Neuron (in vitro differentiated cells): ENCODE measurements around the gene IRF5.
"Not testable (repeated sequence)": the region's sequence is repeated elsewhere in the genome, so short reads cannot be mapped to it uniquely, and the experiment has no call there.

Experiments
- H2AFZ ChIP-seq: one replicate; pipeline ENCODE4 v1.6.1; 2013; ENCODE audit warnings: low read depth, mild to moderate bottlenecking, inconsistent platforms, low read length, moderate library complexity
- H3K27me3 ChIP-seq: one replicate; pipeline ENCODE4 v1.6.1; 2013; ENCODE audit warnings: low read length; ENCODE audit not compliant: insufficient read depth
- H3K36me3 ChIP-seq: one replicate; pipeline ENCODE4 v1.6.1; 2013; ENCODE audit warnings: low read length; ENCODE audit not compliant: insufficient read depth
- H3K4me1 ChIP-seq: one replicate; pipeline ENCODE4 v1.6.1; 2013; ENCODE audit warnings: low read length; ENCODE audit not compliant: insufficient read depth
- H3K4me3 ChIP-seq: 2 replicates; pipeline ENCODE4 v1.5.1; 2013; ENCODE audit warnings: mild to moderate bottlenecking, low read length, moderate library complexity
- H3K9me3 ChIP-seq: one replicate; pipeline ENCODE4 v1.6.1; 2013; ENCODE audit warnings: low read length

The IRF5 gene

DNA sequence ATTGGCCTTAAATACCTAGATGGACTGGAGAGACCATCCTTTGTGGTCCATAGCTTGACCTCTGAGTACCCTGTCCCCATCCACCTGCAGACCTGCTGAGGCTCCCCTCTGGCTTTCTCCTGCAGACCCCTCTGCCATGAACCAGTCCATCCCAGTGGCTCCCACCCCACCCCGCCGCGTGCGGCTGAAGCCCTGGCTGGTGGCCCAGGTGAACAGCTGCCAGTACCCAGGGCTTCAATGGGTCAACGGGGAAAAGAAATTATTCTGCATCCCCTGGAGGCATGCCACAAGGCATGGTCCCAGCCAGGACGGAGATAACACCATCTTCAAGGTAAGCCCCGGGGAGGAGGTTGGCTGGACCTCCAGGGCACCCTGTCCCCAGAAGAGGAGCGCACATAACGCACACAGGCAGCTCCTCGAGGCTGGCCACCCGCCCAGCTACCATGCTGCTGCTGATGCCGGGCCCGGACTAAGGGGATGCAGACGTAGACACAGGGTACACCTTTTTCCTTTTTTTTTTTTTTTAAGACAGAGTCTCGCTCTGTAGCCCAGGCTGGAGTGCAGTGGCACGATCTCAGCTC is 4.3 kb downstream of the IRF5 start:
- H3K4me3 ChIP-seq = no peak overlapping the region
- peaks cover 42% of the 10 kb centered on the region for H3K27me3 ChIP-seq
- H3K36me3 ChIP-seq = no peaks in the 10 kb centered on the region
- H3K4me1 ChIP-seq = peaks cover 7% of the 10 kb centered on the region
- H2AFZ ChIP-seq = no peak overlapping the region
- no peaks in the 10 kb centered on the region for H3K9me3 ChIP-seq

DNA sequence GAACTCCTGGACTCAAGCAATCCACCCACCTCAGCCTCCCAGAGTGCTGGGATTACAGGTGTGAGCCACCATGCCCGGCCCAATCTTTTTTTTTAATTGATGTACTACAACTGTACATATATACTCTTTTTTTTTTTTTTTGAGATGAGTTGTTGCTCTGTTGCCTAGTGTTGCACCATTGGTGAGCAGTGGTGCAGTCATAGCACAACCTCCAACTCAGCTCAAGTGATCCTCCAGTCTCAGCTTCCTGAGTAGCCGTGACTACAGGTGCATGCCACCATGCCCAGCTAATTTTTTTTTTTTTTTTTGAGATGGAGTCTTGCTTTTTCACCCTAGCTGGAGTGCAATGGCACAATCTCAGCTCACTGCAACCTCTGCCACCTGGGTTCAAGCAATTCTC is 5.5 kb downstream of the IRF5 start:
- H3K4me3 ChIP-seq, H3K4me1 ChIP-seq, H3K9me3 ChIP-seq, H3K36me3 ChIP-seq, H2AFZ ChIP-seq: not testable (repeated sequence)
- H3K27me3 ChIP-seq = peaks cover 31% of the 10 kb centered on the region

DNA sequence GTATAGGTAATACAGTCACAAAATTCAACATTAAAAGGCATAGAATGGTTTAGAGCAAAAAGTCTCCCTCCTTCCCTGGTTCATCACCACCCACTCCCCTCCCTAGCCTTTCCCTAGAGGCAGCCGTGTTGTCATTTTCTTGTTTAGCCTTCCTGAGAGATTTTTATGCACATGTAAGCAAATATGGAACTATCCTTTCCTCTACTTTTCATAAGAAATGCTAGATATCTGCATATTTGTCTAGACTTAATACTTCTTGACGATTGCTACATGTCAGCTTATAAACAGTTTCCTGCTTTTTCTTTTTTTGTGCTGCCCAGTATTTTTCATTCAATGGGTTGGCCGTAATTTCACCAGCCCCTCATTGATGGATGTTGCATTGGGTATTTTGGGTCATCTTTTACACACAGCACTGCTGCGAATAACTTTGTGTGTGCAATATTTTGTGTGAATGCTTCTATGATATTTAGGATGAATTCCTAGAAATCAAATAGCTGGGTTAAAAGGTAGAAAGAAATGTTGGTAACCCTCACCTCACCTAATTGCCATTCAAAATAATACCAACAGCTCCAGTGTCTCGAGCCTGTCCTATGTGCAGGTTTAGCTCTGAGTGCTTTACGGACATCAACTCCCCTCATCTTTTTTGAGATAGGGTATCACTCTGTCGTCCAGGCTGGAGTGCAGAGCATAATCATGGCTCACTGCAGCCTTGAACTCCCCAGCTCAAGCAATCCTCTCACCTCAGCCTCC is 6.9 kb downstream of the IRF5 start:
- H3K27me3 ChIP-seq = peaks cover 18% of the 10 kb centered on the region
- H3K4me3 ChIP-seq = no peak overlapping the region
- no peaks in the 10 kb centered on the region for H3K4me1 ChIP-seq
- H3K9me3 ChIP-seq = no peaks in the 10 kb centered on the region
- H2AFZ ChIP-seq = no peak overlapping the region
- no peaks in the 10 kb centered on the region for H3K36me3 ChIP-seq

- Histone ChIP-seq H2AFZ (no peak overlapping the region), H3K4me1 (no peaks in the 10 kb centered on the region), H3K9me3 (no peaks in the 10 kb centered on the region), H3K36me3 (peaks cover 3% of the 10 kb centered on the region), H3K27me3 (peaks cover 7% of the 10 kb centered on the region), H3K4me3 (no peak overlapping the region)
Observed at GRCh38 chr7:128945668-128946366, 8.1 kb downstream of the IRF5 start.

DNA sequence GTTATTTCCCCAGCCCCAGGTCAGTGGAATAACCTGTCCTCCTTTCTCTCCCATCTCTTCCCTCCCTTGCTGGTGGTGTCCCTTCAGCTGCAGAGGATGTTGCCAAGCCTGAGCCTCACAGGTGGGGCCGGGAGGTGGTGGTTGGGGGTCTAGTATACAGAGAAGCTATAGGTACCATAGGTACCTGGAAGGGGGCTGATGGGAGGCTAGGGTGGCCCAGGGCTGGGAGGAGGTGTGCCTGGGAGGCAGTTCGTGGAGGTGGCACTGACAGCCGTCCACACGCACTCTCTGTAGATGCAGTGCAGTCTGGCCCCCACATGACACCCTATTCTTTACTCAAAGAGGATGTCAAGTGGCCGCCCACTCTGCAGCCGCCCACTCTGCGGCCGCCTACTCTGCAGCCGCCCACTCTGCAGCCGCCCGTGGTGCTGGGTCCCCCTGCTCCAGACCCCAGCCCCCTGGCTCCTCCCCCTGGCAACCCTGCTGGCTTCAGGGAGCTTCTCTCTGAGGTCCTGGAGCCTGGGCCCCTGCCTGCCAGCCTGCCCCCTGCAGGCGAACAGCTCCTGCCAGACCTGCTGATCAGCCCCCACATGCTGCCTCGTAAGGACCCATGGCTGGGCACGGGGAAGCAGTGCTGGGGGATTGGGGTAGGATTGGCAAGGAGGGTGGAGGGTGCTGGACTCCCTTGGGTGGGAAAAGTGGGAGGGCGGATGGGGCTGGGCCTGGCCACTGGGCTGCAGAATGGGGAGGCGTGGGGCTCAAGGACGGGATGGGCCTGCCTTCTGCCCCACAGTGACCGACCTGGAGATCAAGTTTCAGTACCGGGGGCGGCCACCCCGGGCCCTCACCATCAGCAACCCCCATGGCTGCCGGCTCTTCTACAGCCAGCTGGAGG is 9.5 kb downstream of the IRF5 start:
- Histone ChIP-seq H3K27me3 (no peaks in the 10 kb centered on the region), H3K4me3 (no peak overlapping the region), H2AFZ (no peak overlapping the region), H3K36me3 (peaks cover 12% of the 10 kb centered on the region), H3K4me1 (no peaks in the 10 kb centered on the region), H3K9me3 (no peaks in the 10 kb centered on the region)

GRCh38 chr7:128947854-128948253 is 10.1 kb downstream of the IRF5 start:
- Histone ChIP-seq H3K36me3 (peaks cover 18% of the 10 kb centered on the region), H2AFZ (no peak overlapping the region), H3K9me3 (no peaks in the 10 kb centered on the region), H3K4me1 (no peaks in the 10 kb centered on the region), H3K27me3 (no peaks in the 10 kb centered on the region), H3K4me3 (no peak overlapping the region)

GRCh38 chr7:128948312-128948973 is 10.7 kb downstream of the IRF5 start:
- H3K4me1 ChIP-seq = no peaks in the 10 kb centered on the region
- no peak overlapping the region for H3K4me3 ChIP-seq
- peaks cover 24% of the 10 kb centered on the region for H3K36me3 ChIP-seq
- H3K27me3 ChIP-seq = no peaks in the 10 kb centered on the region
- no peaks in the 10 kb centered on the region for H3K9me3 ChIP-seq
- no peak overlapping the region for H2AFZ ChIP-seq

GRCh38 chr7:128948976-128949760 is 11.4 kb downstream of the IRF5 start:
- Histone ChIP-seq H3K4me3 (no peak overlapping the region), H3K27me3 (no peaks in the 10 kb centered on the region), H2AFZ (no peak overlapping the region), H3K36me3 (peaks cover 31% of the 10 kb centered on the region), H3K9me3 (no peaks in the 10 kb centered on the region), H3K4me1 (no peaks in the 10 kb centered on the region)

DNA sequence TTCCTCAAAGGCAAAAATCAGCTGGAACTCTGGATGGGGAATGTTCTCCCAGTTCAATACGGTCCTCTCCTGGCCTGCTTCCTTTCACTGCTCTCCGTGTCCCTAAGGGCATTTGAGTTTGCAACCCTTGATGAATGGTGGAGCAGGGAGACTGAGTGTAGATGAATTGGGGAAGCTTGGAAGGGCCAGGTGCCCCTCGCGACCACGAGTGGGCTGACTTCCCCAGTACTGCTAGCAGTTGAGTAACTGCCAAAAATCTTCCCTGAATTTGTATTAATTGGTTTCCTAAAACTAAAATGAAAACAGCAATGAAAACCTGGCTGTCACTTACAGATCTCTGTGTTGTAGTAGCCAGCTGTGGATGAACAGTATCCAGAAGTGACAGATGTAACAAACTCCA is 13.6 kb downstream of the IRF5 start:
- H3K27me3 ChIP-seq = no peaks in the 10 kb centered on the region
- H3K9me3 ChIP-seq = no peaks in the 10 kb centered on the region
- H3K4me3 ChIP-seq = no peak overlapping the region
- H3K4me1 ChIP-seq = no peaks in the 10 kb centered on the region
- H2AFZ ChIP-seq = no peak overlapping the region
- H3K36me3 ChIP-seq = peaks cover 51% of the 10 kb centered on the region

GRCh38 chr7:128954150-128954549 is 16.4 kb downstream of the IRF5 start:
- Histone ChIP-seq H3K4me1 (no peaks in the 10 kb centered on the region), H3K27me3 (no peaks in the 10 kb centered on the region), H3K36me3 (peaks cover 77% of the 10 kb centered on the region), H2AFZ (no peak overlapping the region), H3K4me3 (no peak overlapping the region), H3K9me3 (no peaks in the 10 kb centered on the region)

DNA sequence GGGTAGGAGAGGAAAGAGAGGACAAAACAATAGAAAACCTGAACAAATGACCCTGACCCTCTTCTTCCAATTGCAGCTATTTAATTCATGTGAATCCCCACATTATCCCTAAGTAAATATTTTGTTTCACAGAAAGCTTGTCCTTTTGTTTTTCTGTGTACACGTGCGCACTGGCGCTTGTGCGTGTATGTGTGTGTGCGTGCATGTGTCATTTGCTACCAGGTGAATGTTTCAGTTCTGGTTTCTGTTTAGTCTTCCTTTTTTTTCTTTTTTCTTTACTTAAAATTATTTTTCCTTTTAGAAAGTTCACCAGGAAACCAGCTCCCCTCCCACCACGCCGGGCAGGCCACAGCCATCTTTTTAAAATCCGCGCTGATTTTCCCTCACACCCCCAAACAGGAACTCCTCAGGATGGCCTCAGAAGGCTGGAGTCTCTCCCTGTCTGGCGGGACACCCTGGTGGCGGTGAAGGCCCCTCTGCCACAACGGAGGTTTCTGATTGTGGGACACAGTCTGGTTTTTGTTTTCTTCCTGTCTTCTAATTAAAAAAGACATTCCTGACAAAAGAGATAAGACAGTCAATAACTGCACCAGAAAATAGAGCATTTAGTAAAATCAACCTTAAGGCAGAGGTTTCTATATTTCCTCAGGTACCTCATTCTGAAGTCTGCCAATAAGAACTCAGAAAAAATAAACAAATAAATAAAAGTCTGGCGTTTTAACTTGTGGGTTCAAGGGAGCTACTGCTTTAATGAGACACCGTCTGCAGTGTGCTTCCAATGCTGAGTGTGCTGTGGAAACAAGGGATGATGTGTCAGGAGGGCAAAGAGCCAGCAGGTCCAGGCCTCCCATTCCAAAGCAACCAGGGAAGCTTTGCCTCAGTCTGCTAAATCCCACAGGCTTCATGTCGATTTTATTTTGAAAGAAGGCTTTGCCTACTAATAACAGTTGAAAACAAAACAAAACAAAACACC is 17.4 kb downstream of the IRF5 start:
- no peaks in the 10 kb centered on the region for H3K9me3 ChIP-seq
- no peaks in the 10 kb centered on the region for H3K27me3 ChIP-seq
- H3K36me3 ChIP-seq = peaks cover 86% of the 10 kb centered on the region
- no peak overlapping the region for H2AFZ ChIP-seq
- no peak overlapping the region for H3K4me3 ChIP-seq
- no peaks in the 10 kb centered on the region for H3K4me1 ChIP-seq
